Loucy (cell line): ENCODE results near the gene ANO1.

Experiments used
- H2AFZ ChIP-seq: fragments of 200-600 bp; sonication (generic); 2 replicates; pipeline ENCODE4 v1.6.0; 2016; ENCODE audit warnings: antibody characterized with exemption, mild to moderate bottlenecking, low read length, moderate library complexity
- H3F3A ChIP-seq: fragments of 200-600 bp; 2 replicates; pipeline ENCODE4 v1.6.0; 2016; ENCODE audit warnings: antibody characterized with exemption, low read depth, mild to moderate bottlenecking
- H3K27me3 ChIP-seq: fragments of 200-600 bp; sonication (generic); 2 replicates; pipeline ENCODE4 v1.6.1; 2014; ENCODE audit warnings: low read length, mild to moderate bottlenecking; ENCODE audit not compliant: insufficient read depth, poor library complexity, severe bottlenecking
- H3K36me3 ChIP-seq: fragments of 200-600 bp; sonication (generic); 2 replicates; pipeline ENCODE4 v1.6.1; 2016; ENCODE audit warnings: low read length; ENCODE audit not compliant: insufficient read depth
- H3K4me1 ChIP-seq: fragments of 200-600 bp; sonication (generic); 2 replicates; pipeline ENCODE4 v1.5.1; 2014; ENCODE audit warnings: low read length, mild to moderate bottlenecking; ENCODE audit not compliant: insufficient read depth, poor library complexity, severe bottlenecking
- H3K4me2 ChIP-seq: fragments of 200-600 bp; sonication (generic); 2 replicates; pipeline ENCODE4 v1.6.0; 2014; ENCODE audit warnings: antibody characterized with exemption, low read length, low read depth, mild to moderate bottlenecking; ENCODE audit not compliant: poor library complexity, severe bottlenecking
- H3K4me3 ChIP-seq: fragments of 200-600 bp; sonication (generic); 2 replicates; pipeline ENCODE4 v1.5.1; 2014; ENCODE audit warnings: low read length, mild to moderate bottlenecking, mixed read lengths; ENCODE audit not compliant: poor library complexity, severe bottlenecking
- H3K79me2 ChIP-seq: fragments of 200-600 bp; sonication (generic); 2 replicates; pipeline ENCODE4 v1.6.1; 2014; ENCODE audit warnings: low read length; ENCODE audit not compliant: insufficient read depth
- H3K9ac ChIP-seq: fragments of 200-600 bp; sonication (generic); 2 replicates; pipeline ENCODE4 v1.6.0; 2014; ENCODE audit warnings: mild to moderate bottlenecking, low read depth, low read length, moderate library complexity; ENCODE audit not compliant: poor library complexity, severe bottlenecking
- H3K9me2 ChIP-seq: fragments of 200-600 bp; sonication (generic); replicated peaks from 2 replicates; pipeline ENCODE4 v1.6.1; 2016; ENCODE audit warnings: low read depth, low read length, mixed read lengths
- H3K9me3 ChIP-seq: fragments of 200-600 bp; sonication (generic); 2 replicates; pipeline ENCODE4 v1.6.1; 2014; ENCODE audit warnings: mild to moderate bottlenecking, antibody characterized with exemption, low read length, low read depth; ENCODE audit not compliant: insufficient read depth
- H4K20me1 ChIP-seq: fragments of 200-600 bp; sonication (generic); 2 replicates; pipeline ENCODE4 v1.6.0; 2014; ENCODE audit warnings: antibody characterized with exemption, low read length, mild to moderate bottlenecking; ENCODE audit not compliant: insufficient read depth, poor library complexity, severe bottlenecking
- CTCF ChIP-seq: fragments of 200-600 bp; sonication (generic); conservative IDR thresholded peaks from 2 replicates; pipeline ENCODE4 v1.5.1; 2014; ENCODE audit warnings: mild to moderate bottlenecking, antibody characterized with exemption, low read length
- EZH2phosphoT487 ChIP-seq: fragments of 200-600 bp; IDR thresholded peaks from 2 replicates; pipeline ENCODE4 v1.6.1; 2018; ENCODE audit warnings: antibody characterized with exemption, mild to moderate bottlenecking, moderate library complexity, borderline replicate concordance

The ANO1 gene

GRCh38 chr11:70117567-70118145 lies 39.5 kb downstream of the ANO1 start:
- Histone ChIP-seq H3K4me2 (no peak overlapping the region), H3K9ac (no peak overlapping the region), H3K9me2 (no peaks in the 10 kb centered on the region), H2AFZ (no peak overlapping the region), H3F3A (no peaks in the 10 kb centered on the region), H3K4me1 (no peaks in the 10 kb centered on the region), H4K20me1 (no peaks in the 10 kb centered on the region), H3K36me3 (no peaks in the 10 kb centered on the region), H3K79me2 (no peaks in the 10 kb centered on the region), H3K9me3 (no peaks in the 10 kb centered on the region), H3K4me3 (no peak overlapping the region), H3K27me3 (no peaks in the 10 kb centered on the region)
- TF ChIP-seq EZH2phosphoT487, result no peak
- TF ChIP-seq CTCF, result no peak

- TF ChIP-seq EZH2phosphoT487, result no peak
- TF ChIP-seq CTCF, result no peak
- H4K20me1 ChIP-seq, result no peaks in the 10 kb centered on the region
- H2AFZ ChIP-seq, result no peak overlapping the region
- no peaks in the 10 kb centered on the region for H3K9me3 ChIP-seq
- no peaks in the 10 kb centered on the region for H3K9me2 ChIP-seq
- H3K4me3 ChIP-seq, result no peak overlapping the region
- H3F3A ChIP-seq, result no peaks in the 10 kb centered on the region
- H3K4me1 ChIP-seq, result no peaks in the 10 kb centered on the region
- no peak overlapping the region for H3K9ac ChIP-seq
- no peak overlapping the region for H3K4me2 ChIP-seq
- H3K79me2 ChIP-seq, result no peaks in the 10 kb centered on the region
- no peaks in the 10 kb centered on the region for H3K27me3 ChIP-seq
- H3K36me3 ChIP-seq, result no peaks in the 10 kb centered on the region
Observed at GRCh38 chr11:70118642-70119041, 40.5 kb downstream of the ANO1 start.

GRCh38 chr11:70119502-70119901 lies 41.4 kb downstream of the ANO1 start:
- Histone ChIP-seq H3K4me1 (no peaks in the 10 kb centered on the region), H3K9me3 (no peaks in the 10 kb centered on the region), H3K9ac (no peak overlapping the region), H4K20me1 (no peaks in the 10 kb centered on the region), H3K79me2 (no peaks in the 10 kb centered on the region), H3K9me2 (no peaks in the 10 kb centered on the region), H3K4me2 (no peak overlapping the region), H3K4me3 (no peak overlapping the region), H3K27me3 (no peaks in the 10 kb centered on the region), H3K36me3 (no peaks in the 10 kb centered on the region), H2AFZ (no peak overlapping the region), H3F3A (no peaks in the 10 kb centered on the region)
- TF ChIP-seq EZH2phosphoT487 (no peak), CTCF (no peak)
